HG03039 (cell line): ENCODE measurements around the gene KIAA1328.
"Not testable (repeated sequence)": the region's sequence is repeated elsewhere in the genome, so short reads cannot be mapped to it uniquely, and the experiment has no call there.

Experiments used
- ATAC-seq: cut with Tn5 transposase; IDR thresholded peaks from one replicate; pipeline ENCODE4 v1.9.1; 2021; ENCODE audit warnings: mild to moderate bottlenecking, moderate library complexity; ENCODE audit not compliant: unreplicated experiment

KIAA1328 gene

DNA sequence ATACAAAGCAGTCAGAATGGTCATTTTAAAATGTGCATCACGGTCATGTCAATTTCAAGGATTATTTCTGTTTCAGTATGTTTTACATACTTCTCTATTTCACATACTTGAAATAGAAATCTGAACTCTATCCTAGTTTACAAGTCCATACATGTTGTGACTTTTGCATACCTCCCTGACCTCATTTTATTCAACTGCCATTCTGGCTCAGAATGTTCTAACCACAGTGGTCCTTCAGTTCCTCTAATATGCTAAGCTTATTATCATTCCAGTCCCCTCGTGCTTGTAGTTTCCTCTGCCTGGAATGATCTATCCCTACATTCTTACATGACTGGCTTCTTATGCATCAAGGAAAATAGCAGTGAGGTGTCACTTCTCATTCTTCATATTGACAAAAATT, 295.6 kb downstream of the KIAA1328 start:
- no peak for ATAC-seq

DNA sequence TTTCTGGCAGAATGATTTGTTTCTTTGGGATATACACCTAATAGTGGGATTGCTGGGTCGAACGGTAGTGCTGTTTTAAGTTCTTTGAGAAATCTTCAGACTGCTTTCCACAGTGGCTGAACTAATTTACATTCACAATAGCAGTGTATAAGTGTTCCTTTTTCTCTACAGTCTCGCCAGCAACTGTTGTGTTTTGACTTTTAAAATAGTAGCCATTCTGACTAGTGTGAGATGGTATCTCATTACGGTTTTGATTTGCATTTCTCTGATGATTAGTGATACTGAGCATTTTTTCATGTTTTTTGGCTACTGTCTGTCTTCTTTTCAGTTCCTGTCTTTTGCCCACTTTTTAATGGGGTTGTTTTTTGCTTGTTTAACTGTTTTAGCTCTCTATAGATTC, 306.2 kb downstream of the KIAA1328 start:
- no peak for ATAC-seq

DNA sequence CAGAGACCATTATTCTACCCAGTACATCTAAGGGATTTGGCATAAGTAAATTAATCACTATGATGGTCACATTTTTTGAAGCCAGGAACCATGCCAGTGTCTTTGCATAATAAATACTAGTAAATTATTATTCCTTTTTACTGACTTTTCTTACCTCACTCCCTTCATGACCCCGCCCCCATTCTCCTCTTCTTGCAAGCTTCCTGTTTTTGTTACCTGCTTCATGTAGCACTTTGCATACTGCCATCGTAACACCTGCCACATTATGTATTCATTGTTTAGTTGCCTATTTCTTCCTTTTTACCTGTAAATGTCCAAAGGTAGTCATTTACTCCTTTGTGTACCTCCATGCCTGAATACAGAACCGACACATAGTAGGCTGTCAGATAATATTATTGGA, 309.5 kb downstream of the KIAA1328 start:
- no peak for ATAC-seq

DNA sequence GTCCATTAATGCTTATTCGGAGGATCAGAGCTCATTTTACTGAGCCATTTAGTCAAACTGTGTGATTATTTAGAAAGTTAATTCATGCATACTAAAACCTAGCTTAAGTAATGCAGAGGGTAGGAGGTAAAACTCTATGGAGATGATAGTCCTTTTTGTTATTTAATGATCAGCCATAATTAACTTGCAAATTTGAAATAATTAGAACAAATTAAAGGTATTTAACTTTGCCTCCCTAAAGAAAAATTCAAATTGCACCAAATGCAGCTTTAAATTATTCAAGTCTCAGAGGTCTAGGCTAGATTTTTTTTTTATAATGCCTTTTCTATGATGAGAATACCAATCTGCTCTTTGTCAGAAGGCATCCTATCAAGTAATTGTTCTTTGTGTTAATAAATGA, 310.9 kb downstream of the KIAA1328 start:
- no peak for ATAC-seq

DNA sequence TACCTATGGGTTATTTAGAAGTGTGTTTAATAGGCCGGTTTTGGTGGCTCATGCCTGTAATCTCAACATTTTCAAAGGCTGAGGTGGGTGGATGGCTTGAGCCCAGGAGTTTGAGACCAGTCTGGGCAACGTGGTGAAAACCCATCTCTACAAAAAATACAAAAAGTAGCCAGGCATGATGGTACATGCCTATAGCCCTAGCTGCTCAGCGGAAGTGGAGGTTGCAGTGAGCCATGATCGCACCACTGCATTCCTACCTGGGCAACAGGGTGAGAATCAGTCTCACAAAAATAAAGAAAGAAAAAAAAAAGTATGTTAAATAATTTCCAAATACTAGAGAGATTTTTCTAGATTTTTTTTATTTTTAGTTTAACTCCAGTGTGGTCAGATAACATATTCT, 316.0 kb downstream of the KIAA1328 start:
- no peak for ATAC-seq

DNA sequence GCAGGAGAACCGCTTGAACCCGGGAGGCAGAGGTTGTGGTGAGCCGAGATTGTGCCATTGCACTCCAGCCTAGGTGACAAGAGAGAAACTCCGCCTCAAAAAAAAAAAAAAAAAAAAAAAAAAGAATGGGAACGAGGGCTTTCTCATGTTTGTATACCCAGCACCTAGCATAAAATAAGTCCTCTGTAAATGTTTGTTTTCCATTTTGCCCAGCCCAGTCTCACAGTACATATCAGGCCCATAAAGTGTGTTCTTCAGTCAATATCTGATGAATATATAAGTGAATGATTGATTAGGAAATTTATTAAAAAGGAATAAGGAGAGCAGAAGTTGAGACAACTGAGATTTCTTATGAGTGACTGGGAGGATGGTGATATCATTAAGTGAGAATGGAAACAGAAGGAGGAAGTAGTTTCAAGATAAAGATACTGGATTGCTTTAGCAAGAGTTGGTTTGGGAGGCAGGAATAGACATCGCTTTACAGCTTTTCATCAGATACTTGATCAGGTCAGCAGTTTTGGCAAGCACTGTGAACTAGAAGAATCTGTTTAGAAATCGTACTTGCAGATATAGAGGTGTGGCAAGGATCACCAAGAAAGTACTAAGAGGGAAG, 327.5 kb downstream of the KIAA1328 start:
- no peak for ATAC-seq

DNA sequence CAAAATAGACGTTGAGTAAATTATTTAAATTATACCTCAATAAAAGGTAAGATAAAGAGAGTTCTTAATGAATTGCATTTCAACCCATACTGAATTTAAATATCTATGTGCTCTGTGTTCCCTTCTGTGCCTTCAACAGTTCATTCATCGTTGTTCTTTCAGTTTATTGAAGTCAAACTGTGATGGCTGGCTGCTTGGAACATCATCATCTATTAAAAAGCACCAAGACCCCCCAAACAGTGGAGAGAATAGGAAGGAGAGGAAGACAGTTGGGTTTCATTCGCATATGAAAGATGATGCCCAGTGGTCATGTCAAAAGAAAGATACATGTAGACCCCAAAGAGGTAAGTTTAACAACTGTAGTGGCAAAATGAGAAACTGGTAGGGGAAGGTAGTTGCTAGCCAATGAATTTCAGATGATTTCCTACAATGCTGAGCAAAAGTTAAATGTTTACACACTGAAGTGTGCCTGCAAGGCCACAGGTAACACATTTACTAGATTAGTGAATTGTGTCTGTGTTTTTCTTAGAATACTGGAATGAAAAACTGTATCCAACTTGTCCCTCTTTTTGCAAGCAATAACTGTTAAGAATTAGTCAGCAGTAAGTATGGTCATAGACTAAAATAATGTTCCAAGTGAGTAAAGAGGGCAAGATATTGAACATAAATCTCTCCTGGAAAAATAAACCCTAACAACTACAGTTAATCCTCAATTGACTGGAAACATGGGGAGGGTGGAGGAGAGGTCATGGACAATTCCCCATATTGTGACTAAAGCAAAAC, 331.3 kb downstream of the KIAA1328 start:
- ATAC-seq: no peak

DNA sequence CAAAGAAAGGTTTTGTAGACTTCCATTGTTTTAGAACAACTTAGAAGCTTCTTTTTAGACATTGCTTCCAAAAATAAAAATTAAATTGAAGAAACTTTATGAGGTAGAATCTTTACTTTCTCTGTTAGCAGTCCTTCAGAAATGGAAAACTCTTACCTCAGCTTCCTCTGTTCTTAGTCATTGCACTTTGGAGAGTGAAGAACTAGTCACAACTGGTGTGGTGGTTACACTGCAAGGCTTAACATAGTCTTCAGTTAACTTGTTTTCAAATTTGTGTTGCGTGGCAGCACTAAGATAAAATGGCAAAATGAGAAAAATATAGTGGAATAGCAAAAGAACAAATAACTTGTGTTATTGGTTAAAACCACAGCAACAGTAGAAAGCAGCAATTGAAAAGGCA, 332.6 kb downstream of the KIAA1328 start:
- ATAC-seq: no peak

DNA sequence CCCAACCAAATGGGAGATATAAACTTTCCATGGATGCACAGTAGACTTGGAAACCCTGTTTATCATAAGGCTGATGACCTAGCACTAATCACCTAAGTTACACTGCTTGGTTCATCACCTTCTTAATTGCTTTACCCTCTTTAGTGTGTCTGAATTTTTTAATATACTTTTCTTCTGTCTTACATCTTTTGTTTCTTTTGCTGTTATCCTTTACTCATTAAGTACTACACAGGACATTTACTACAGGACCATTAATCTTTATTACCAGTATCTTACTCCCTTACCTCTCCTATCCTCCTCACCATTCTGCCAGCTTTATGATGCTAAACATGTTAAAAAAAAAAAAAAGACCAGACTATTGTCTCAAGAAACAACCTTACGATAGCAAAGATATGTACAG, 333.6 kb downstream of the KIAA1328 start:
- ATAC-seq: no peak

DNA sequence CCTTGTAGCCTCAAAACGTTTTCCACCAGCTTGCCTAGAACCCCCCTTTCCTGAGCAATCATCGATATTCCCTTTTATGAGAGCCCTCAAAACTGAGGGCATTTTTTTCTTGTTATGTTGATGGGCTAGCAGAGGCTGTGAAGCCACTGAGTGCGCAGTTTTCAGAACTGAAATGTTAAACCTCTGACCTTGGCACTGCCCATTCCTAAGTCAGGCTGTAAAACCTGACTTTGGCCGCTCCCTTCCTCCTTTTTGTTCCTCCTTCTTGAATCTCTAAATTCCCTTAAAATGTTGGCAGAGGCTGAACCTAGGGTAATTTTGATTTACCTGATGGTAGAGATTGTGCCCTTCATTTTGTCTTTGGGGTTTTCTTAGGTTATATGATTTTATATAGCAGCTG, 334.2 kb downstream of the KIAA1328 start:
- ATAC-seq: no peak

DNA sequence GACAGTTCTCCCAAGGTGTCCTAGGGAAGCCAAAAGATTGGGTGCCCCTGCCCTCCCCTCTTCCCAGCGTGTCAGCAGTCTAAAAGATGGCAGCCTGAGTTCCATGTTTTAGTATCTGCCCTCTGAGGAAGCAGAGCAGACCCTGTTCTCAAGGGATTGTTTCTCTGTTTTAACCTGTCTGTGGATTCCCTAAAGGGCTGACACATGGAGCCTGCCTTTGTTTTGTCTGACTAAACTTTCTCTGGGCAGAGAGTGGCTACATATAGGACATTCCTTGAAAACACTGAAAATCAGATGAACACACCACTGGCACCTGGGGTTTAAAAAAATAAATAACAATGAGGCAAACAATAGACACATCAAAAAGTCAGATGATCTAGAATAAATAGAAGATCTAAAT, 337.6 kb downstream of the KIAA1328 start:
- ATAC-seq: no peak

DNA sequence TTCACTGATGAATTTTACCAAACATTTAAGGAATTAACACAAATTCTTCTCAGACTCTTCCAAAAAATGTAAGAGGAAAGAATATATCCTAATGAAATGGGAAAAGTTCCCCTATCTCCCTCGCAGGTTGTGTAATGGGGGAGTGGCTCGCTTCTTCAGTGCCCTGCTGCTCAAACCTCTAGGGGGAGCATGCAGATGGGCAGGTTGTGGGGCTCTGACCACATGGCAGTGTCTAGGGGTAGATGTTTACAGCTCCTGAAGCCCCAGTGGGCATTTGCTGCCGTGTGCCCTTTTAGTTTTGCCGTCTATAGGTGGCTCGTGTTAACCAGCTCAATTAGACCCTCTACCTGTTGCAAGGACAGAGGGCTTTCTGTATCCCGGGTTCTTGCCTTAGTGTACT, 338.0 kb downstream of the KIAA1328 start:
- ATAC-seq: not testable (repeated sequence)

DNA sequence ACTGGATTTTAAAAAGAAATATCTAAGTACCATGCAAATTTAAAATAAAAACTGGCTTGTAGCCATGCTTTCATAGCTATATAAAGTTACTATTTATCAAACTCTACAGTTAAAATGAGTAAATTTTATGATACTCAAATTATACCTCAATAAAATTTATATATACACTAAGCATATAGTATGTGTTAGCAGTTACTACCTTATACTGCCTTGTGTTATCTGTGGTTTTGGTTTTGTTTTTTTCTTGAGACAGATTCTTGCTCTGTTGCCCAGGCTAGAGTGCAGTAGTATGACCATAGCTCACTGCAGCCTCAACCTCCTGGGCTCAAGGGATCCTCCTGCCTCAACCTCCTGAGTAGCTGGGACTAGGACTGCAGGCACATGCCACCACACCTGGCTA, 342.1 kb downstream of the KIAA1328 start:
- ATAC-seq: no peak

DNA sequence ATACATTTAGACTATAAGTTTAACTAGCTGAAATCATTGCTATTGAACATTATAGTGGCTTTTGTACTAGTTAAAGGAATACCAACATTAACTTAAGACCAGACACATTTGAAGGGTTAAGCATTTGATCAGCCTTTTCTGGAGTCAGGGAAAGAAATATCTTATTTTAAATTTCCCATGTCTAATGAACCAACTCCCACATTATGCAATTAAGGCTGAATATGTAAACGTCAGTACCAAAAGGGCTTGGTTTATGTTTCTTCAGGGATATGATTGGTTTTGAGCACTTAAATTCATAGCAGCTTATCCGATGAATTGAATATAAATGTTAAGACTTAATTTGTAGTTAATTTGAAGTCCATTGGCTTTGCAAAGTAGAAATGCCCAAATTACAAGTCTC, 344.5 kb downstream of the KIAA1328 start:
- ATAC-seq: no peak

DNA sequence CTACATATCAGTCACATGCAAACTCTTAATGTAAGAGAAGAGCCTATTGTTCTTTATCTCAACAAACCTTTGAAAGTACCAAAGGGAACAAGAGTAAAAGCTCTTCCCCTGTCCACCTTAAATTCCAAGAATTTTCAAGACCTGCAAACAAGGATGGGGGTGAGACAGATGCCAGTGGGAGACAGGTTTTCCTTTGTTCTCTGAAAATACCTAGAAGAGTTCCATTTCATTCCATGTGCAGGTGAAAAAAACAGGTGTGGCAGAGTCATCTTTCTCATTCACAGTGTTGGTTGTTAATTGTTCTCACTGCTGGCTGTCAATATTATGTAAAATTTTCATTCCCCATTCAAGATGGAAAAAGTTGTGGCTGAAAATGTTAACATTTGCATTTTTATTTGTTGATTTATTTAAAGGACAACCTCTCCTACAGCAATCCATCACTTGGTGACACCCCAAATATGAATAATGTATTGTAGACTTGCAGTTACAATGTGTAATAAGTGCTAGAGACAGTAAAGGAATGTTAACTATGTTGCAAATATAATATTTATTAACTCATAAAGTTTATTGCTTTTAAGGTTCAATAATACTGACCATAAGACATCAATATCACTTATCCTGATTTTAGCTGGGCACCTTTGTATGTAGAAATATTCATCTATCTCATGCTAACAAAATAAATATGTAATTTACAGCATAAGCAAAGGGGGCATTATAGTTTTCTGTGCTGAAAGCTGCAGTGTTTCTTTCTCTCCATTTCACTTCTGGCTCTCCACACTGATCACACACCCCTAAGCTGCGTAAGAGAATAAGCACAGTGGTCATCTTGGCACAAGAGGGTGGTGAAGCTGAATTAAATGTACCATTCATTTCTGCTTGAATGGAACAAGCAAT, 347.0 kb downstream of the KIAA1328 start:
- ATAC-seq: no peak

DNA sequence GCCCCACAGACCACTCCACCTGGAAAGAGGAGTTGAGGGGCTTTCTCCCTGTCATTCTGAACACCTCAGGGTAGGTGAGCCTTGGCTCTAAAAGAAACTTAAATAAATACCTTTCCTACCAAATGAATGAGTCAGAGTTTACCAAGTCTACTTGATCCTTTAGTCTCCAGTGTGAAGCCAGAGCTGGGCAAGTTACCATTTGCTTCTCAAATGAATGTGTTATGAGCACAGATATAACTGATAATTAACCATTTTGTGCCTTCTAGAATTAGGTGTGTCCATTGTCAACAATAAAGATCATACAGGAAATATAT, 347.7 kb downstream of the KIAA1328 start:
- ATAC-seq: no peak

DNA sequence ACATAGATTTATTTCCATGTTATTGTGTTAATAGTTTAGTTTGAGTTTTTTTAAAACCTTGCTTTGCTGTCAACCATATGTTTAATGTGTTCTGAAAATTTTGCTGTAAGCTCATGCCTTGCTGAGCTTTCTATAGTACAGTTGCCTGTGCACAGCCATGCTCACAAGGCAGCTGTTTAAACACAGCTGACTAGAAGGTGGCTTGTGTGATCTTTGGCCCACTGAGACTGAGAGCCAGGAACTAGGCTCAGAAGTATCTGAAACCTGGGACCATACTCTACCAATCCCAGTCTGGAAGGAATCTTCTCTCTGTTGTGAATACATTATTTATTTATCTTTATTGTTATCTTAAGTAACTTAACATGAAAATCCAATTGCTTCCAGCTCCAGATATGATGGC, 350.5 kb downstream of the KIAA1328 start:
- no peak for ATAC-seq

DNA sequence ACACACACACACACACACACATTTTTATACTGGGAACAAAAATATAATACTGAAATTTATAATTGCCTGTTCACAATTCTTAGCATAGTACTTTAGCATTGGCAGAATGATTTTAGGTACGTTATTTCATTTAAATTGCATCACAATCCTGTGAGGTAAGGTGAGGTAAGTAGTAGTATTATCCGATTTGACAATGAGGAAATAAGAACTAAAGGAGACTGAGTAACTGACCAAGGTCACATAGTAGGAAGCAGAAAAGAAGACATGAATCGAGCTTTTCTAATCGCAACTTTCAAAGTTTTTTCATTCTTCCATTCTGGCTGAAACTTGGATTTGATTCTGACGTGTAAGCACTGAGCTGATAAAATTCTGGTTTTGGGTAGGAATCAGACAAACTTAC, 351.2 kb downstream of the KIAA1328 start:
- ATAC-seq: no peak

DNA sequence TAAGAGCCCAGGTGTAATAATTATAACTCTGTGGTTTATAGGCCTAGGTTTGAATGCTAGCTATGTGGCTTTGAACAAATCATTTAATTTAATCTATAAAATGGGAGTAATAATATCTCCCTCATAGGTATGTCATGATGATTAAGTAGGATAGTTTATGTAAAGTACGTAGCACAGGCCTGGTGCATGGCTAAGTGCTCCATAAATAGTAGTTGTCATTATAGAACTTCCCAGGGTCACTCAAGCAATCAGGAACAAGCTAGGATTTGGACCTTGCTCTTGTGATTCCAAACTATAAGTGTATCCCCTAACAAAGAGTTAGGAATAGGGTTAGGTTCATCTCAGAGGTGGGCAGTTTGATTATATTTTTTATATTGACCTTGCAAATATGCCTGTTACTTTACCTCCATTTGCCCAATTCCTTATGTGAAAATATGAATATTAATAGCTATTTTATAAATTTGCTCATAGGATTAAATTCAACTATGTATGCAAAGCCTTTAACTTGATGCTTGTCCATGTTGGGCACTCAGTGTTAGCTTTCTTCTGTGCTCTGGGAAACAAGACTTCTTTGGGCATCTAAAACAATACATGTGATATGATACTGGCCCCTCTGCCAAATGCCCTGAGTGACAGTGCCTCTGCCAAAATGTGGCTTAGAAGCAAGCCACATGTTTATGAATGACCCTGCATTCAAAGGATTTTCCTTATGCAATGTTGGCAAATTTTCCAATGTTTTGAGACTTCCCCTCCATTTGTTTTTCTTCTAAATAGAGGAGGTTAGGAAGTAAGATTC, 353.6 kb downstream of the KIAA1328 start:
- ATAC-seq: no peak

DNA sequence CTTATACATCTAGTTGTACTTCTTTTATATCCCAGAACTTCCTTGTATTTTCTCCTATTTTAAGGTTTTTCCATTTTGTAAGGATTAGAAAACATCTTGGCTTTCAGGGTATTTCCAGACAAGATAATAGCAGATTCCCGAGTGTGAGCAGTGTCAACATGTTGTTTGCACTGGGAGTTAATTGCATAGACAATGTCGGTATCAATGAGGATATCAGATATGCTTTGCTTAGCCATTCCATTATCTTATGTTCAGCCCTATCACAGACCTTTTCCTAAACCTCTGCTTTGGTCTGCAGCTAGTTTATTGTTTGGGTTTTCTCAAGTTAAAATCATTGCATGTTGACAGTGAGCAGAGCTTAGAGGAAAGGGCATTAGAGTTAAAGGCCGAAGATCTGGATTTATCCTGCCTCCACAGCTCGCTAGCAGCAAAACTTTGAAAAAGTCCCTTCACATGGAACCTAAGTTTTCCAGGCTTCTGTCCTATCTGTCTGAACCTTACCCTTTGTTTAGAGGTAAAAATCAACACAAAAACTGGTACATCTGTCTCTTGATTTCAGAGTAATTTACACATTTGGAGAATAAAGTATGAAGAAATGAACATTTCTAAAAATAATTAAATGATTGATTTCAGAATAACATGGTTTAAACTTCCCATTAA, 355.4 kb downstream of the KIAA1328 start:
- ATAC-seq: no peak
